GM23338 (cell line): ENCODE results near the gene GPR3. TPM values are rescaled to one million over a fixed set of nuclear protein-coding genes. Genes with fewer than 3 reads are reported as not detected.

Experiments used
- ATAC-seq: fragments of 200-7000 bp; cut with Tn5 transposase; 3 replicates; pipeline ENCODE4 v1.9.1; 2020
- DNase-seq: peaks from one replicate; pipeline ENCODE4 v3.0.0-alpha.2; 2015; ENCODE audit warnings: low spot score
- H2AFZ ChIP-seq: fragments of 200-600 bp; sonication (generic); 2 replicates; pipeline ENCODE4 v1.8.0; 2016; ENCODE audit warnings: antibody characterized with exemption, mild to moderate bottlenecking, moderate library complexity
- H3F3A ChIP-seq: fragments of 200-600 bp; sonication (generic); replicated peaks from 2 replicates; pipeline ENCODE4 v1.8.0; 2017; ENCODE audit warnings: antibody characterized with exemption, mixed run types, low read depth
- H3K27ac ChIP-seq: fragments of 200-600 bp; sonication (generic); 2 replicates; pipeline ENCODE4 v1.6.1; 2016; ENCODE audit warnings: low read depth
- H3K27me3 ChIP-seq: fragments of 200-600 bp; sonication (generic); 2 replicates; pipeline ENCODE4 v1.8.0; 2016; ENCODE audit warnings: mild to moderate bottlenecking, mixed run types, moderate library complexity; ENCODE audit not compliant: insufficient read depth
- H3K36me3 ChIP-seq: fragments of 200-600 bp; sonication (generic); 2 replicates; pipeline ENCODE4 v1.8.0; 2016; ENCODE audit warnings: mild to moderate bottlenecking; ENCODE audit not compliant: insufficient read depth
- H3K4me1 ChIP-seq: fragments of 200-600 bp; sonication (generic); 2 replicates; pipeline ENCODE4 v1.8.0; 2016; ENCODE audit warnings: mild to moderate bottlenecking, moderate library complexity; ENCODE audit not compliant: insufficient read depth
- H3K4me2 ChIP-seq: fragments of 200-600 bp; sonication (generic); 2 replicates; pipeline ENCODE4 v1.7.1; 2017; ENCODE audit warnings: mixed run types
- H3K4me3 ChIP-seq: fragments of 200-600 bp; sonication (generic); 2 replicates; pipeline ENCODE4 v1.6.1; 2016; ENCODE audit warnings: mixed run types
- H3K79me2 ChIP-seq: fragments of 200-600 bp; sonication (generic); replicated peaks from 2 replicates; pipeline ENCODE4 v1.8.0; 2017; ENCODE audit warnings: mild to moderate bottlenecking; ENCODE audit not compliant: insufficient read depth
- H3K9me2 ChIP-seq: fragments of 200-600 bp; sonication (generic); 2 replicates; pipeline ENCODE4 v1.8.0; 2017; ENCODE audit not compliant: insufficient read depth
- H4K20me1 ChIP-seq: fragments of 200-600 bp; sonication (generic); replicated peaks from 2 replicates; pipeline ENCODE4 v1.8.0; 2017; ENCODE audit warnings: mild to moderate bottlenecking; ENCODE audit not compliant: insufficient read depth
- H3K27ac Mint-ChIP-seq: 2 replicates; pipeline ENCODE4 v1.8.0; 2020; ENCODE audit warnings: inconsistent platforms, mild to moderate bottlenecking, moderate library complexity, mixed read lengths
- H3K27me3 Mint-ChIP-seq: 3 replicates; pipeline ENCODE4 v1.8.0; 2022; ENCODE audit warnings: low read depth, mild to moderate bottlenecking, moderate library complexity, mixed read lengths, inconsistent platforms; ENCODE audit not compliant: insufficient read depth, poor library complexity
- H3K36me3 Mint-ChIP-seq: 3 replicates; pipeline ENCODE4 v1.8.0; 2021; ENCODE audit warnings: low read depth, mild to moderate bottlenecking, inconsistent platforms, moderate library complexity, mixed read lengths
- H3K4me1 Mint-ChIP-seq: 3 replicates; pipeline ENCODE4 v1.8.0; 2020; ENCODE audit warnings: mild to moderate bottlenecking, inconsistent platforms, mixed read lengths
- H3K4me3 Mint-ChIP-seq: 3 replicates; pipeline ENCODE4 v1.8.0; 2021; ENCODE audit warnings: moderate library complexity, mild to moderate bottlenecking, inconsistent platforms, mixed read lengths
- H3K9me3 Mint-ChIP-seq: 3 replicates; pipeline ENCODE4 v1.8.0; 2020; ENCODE audit warnings: moderate library complexity, mild to moderate bottlenecking, inconsistent platforms, mixed read lengths
- CREB1 ChIP-seq: fragments of 250-450 bp; sonication (Bioruptor Pico); IDR thresholded peaks from 2 replicates; pipeline ENCODE4 v1.5.0; 2020; ENCODE audit warnings: low read depth, mild to moderate bottlenecking, moderate library complexity
- EZH2 ChIP-seq: fragments of 200-600 bp; sonication (generic); IDR thresholded peaks from one replicate; pipeline ENCODE4 v1.8.0; 2017; ENCODE audit warnings: antibody characterized with exemption, mild to moderate bottlenecking, low read depth; ENCODE audit not compliant: unreplicated experiment
- JUNB ChIP-seq: IDR thresholded peaks from one replicate; pipeline ENCODE4 v1.6.1; 2016; ENCODE audit warnings: antibody characterized with exemption; ENCODE audit not compliant: unreplicated experiment
- POLR2AphosphoS5 ChIP-seq: IDR thresholded peaks from 2 replicates; pipeline ENCODE4 v1.6.1; 2016; ENCODE audit warnings: antibody characterized with exemption, low read depth
- STAT1 ChIP-seq: IDR thresholded peaks from one replicate; pipeline ENCODE4 v1.6.1; 2016; ENCODE audit warnings: antibody characterized with exemption; ENCODE audit not compliant: unreplicated experiment
- ZNF114 ChIP-seq: fragments of 250-450 bp; sonication (Bioruptor Pico); IDR thresholded peaks from 2 replicates; pipeline ENCODE4 v1.5.0; 2020; ENCODE audit warnings: mild to moderate bottlenecking, moderate library complexity
- ZNF331 ChIP-seq: fragments of 250-450 bp; sonication (Bioruptor Pico); IDR thresholded peaks from 2 replicates; pipeline ENCODE4 v1.5.0; 2020; ENCODE audit warnings: low read depth, mild to moderate bottlenecking, moderate library complexity
- polyA plus RNA-seq: library from polyadenylated mRNA; unstranded; fragments of >200 nt; fragmentation: Nextera tagmentation; extraction: Ambion mirVana; gene quantifications from 2 replicates; pipeline ENCODE4 v1.2.1, GENCODE V29; 2016
- total RNA-seq: library from RNA; depleted of rRNA; stranded (reverse); fragments of >200 nt; shearing (Covaris generic); gene quantifications from 2 replicates; pipeline ENCODE4 v1.2.3, GENCODE V29; 2014
- TF ChIP-seq, protein P1 (sequence below): IDR thresholded peaks from one replicate; pipeline ENCODE4 v1.6.1; 2018; ENCODE audit warnings: antibody characterized with exemption; ENCODE audit not compliant: unreplicated experiment
- TF ChIP-seq, protein P2 (sequence below): IDR thresholded peaks from 2 replicates; pipeline ENCODE4 v1.6.1; 2016; ENCODE audit warnings: antibody characterized with exemption
- TF ChIP-seq, protein P3 (sequence below), 2 experiments: fragments of 200-600 bp in 1 of 2; sonication (generic) in 1 of 2; conservative IDR thresholded peaks; 2 replicates each; pipeline versions ENCODE4 v1.5.1 to v1.6.1; 2016 to 2017; ENCODE audit warnings: antibody characterized with exemption in 2 of 2, low read depth in 2 of 2, mild to moderate bottlenecking in 2 of 2, moderate library complexity in 1 of 2

Gene GPR3
- total and polyA plus RNA-seq, 2 experiments from 2014 or later, result 5.9 to 9.1 TPM

DNA sequence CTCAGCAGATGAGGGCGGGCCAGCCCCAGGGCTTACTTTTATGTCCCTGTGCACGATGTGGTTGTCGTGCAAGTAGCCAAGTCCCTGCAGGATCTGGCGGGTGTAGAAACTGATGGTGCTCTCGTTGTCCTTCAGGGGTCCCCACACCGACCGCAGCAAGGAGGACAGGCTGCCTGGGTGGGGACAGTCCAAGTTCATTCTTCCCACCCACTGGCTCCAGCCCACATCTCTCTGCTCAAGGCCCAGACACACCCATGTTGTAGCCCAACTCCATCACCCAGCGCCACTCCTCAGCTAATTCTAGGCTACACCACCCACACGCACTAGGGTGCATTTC, 32.6 kb upstream of the GPR3 start:
- ATAC-seq, result no peak
- Histone ChIP-seq H3K36me3 (no peaks in the 10 kb centered on the region), H4K20me1 (no peaks in the 10 kb centered on the region), H3K9me2 (no peaks in the 10 kb centered on the region), H3F3A (0 out of 2 replicates have a peak, but pooled peaks cover 8% of the 10 kb centered on the region), H3K27me3 (peaks cover 47% of the 10 kb centered on the region), H3K27ac (no peak overlapping the region), H3K79me2 (no peaks in the 10 kb centered on the region), H3K4me3 (peak overlapping the region; percentile 88), H2AFZ (peak overlapping the region; percentile 91; the same call in 1 of the 2 replicates), H3K4me2 (peak overlapping the region; percentile 94), H3K4me1 (peaks cover 14% of the 10 kb centered on the region)
- H3K27ac Mint-ChIP-seq, result no peak overlapping the region
- H3K4me3 Mint-ChIP-seq, result peak overlapping the region; percentile 74
- DNase-seq, result no peak
- TF ChIP-seq, protein P1, sequence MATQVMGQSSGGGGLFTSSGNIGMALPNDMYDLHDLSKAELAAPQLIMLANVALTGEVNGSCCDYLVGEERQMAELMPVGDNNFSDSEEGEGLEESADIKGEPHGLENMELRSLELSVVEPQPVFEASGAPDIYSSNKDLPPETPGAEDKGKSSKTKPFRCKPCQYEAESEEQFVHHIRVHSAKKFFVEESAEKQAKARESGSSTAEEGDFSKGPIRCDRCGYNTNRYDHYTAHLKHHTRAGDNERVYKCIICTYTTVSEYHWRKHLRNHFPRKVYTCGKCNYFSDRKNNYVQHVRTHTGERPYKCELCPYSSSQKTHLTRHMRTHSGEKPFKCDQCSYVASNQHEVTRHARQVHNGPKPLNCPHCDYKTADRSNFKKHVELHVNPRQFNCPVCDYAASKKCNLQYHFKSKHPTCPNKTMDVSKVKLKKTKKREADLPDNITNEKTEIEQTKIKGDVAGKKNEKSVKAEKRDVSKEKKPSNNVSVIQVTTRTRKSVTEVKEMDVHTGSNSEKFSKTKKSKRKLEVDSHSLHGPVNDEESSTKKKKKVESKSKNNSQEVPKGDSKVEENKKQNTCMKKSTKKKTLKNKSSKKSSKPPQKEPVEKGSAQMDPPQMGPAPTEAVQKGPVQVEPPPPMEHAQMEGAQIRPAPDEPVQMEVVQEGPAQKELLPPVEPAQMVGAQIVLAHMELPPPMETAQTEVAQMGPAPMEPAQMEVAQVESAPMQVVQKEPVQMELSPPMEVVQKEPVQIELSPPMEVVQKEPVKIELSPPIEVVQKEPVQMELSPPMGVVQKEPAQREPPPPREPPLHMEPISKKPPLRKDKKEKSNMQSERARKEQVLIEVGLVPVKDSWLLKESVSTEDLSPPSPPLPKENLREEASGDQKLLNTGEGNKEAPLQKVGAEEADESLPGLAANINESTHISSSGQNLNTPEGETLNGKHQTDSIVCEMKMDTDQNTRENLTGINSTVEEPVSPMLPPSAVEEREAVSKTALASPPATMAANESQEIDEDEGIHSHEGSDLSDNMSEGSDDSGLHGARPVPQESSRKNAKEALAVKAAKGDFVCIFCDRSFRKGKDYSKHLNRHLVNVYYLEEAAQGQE, result no peak
- TF ChIP-seq STAT1 (no peak), ZNF114 (CRISPR knock-in tag) (no peak), CREB1 (CRISPR knock-in tag) (no peak), POLR2AphosphoS5 (no peak), ZNF331 (no peak), EZH2 (no peak)
- TF ChIP-seq, protein P2, sequence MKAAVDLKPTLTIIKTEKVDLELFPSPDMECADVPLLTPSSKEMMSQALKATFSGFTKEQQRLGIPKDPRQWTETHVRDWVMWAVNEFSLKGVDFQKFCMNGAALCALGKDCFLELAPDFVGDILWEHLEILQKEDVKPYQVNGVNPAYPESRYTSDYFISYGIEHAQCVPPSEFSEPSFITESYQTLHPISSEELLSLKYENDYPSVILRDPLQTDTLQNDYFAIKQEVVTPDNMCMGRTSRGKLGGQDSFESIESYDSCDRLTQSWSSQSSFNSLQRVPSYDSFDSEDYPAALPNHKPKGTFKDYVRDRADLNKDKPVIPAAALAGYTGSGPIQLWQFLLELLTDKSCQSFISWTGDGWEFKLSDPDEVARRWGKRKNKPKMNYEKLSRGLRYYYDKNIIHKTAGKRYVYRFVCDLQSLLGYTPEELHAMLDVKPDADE, result no peak
- peaks cover 42% of the 10 kb centered on the region for H3K27me3 Mint-ChIP-seq
- no peaks in the 10 kb centered on the region for H3K9me3 Mint-ChIP-seq
- peaks cover 5% of the 10 kb centered on the region; the same call in 1 of the 3 replicates for H3K36me3 Mint-ChIP-seq
- H3K4me1 Mint-ChIP-seq, result peaks cover 23% of the 10 kb centered on the region

DNA sequence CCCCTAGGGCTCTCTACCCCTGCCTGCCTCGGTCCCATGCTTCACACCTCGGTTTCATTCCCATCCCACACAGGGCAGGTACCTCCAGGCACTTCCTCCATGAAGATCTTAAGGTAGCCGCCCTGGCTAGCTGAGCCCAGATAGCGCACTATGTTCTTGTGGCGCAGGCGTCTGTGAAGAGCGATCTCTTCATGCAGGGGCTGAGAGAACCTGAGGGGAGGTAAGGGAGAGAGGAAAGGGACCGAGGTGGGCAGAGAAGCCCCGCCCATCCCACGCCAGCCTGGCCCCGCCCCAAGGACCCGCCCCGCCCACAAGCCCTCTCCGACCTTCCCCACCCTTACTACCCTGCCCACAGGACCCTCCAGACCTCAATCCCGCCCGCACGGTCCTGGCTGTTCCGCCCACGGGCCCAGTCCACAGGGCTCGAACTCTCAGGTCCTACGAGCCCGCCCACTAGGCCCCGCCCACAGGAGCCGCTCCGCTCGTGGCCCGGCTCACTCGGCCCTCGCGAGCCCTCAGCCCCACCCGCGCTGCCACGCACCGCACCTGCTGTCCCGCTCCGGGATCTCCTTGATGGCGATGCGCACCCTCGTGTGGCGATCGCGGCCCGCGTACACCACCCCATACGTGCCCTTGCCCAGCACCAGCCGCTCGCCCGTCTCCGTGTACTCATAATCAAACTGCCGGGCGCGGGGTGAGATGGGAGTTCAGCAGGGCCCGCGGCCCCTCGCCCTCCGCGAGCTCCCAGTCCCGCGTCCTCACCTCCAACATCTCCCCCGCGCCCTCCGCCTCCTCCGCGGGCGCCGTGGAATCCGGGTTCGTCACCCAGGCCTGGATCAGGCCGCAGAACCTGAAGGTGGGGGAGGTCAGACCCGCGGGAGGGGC, 32.0 kb upstream of the GPR3 start:
- Histone ChIP-seq H3K27ac (no peak overlapping the region), H4K20me1 (no peaks in the 10 kb centered on the region)
- H3K27me3 Mint-ChIP-seq, result peaks cover 46% of the 10 kb centered on the region
- TF ChIP-seq POLR2AphosphoS5 (peak; percentile 57), STAT1 (no peak), JUNB (no peak), ZNF331 (no peak), ZNF114 (CRISPR knock-in tag) (no peak), EZH2 (peak; percentile 22)
- TF ChIP-seq, protein P3, sequence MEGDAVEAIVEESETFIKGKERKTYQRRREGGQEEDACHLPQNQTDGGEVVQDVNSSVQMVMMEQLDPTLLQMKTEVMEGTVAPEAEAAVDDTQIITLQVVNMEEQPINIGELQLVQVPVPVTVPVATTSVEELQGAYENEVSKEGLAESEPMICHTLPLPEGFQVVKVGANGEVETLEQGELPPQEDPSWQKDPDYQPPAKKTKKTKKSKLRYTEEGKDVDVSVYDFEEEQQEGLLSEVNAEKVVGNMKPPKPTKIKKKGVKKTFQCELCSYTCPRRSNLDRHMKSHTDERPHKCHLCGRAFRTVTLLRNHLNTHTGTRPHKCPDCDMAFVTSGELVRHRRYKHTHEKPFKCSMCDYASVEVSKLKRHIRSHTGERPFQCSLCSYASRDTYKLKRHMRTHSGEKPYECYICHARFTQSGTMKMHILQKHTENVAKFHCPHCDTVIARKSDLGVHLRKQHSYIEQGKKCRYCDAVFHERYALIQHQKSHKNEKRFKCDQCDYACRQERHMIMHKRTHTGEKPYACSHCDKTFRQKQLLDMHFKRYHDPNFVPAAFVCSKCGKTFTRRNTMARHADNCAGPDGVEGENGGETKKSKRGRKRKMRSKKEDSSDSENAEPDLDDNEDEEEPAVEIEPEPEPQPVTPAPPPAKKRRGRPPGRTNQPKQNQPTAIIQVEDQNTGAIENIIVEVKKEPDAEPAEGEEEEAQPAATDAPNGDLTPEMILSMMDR (conservative IDR thresholded peaks at IDR 0.05; ENCODE audit: low read depth in 2 of 2), result no peak
- TF ChIP-seq, protein P1, result no peak

More for the DNA sequence above, 32.0 kb upstream of the GPR3 start:
- Mint-ChIP-seq H3K36me3 (peaks cover 5% of the 10 kb centered on the region; the same call in 1 of the 3 replicates), H3K4me1 (peaks cover 29% of the 10 kb centered on the region), H3K27ac (no peak overlapping the region), H3K4me3 (peak overlapping the region; percentile 74), H3K9me3 (no peaks in the 10 kb centered on the region)
- Histone ChIP-seq H3K4me3 (peak overlapping the region; percentile 88), H3K4me2 (peak overlapping the region; percentile 94), H3K9me2 (no peaks in the 10 kb centered on the region), H3K79me2 (no peaks in the 10 kb centered on the region), H3K4me1 (peaks cover 20% of the 10 kb centered on the region), H3K27me3 (peaks cover 47% of the 10 kb centered on the region), H3K36me3 (no peaks in the 10 kb centered on the region), H3F3A (0 out of 2 replicates have a peak, but pooled peaks cover 8% of the 10 kb centered on the region), H2AFZ (peak overlapping the region; percentile 97)
- ATAC-seq (peak; percentile 41), DNase-seq (peak; percentile 72)
